AG04450 (cell line): Measurements from ENCODE around the gene CEBPB. TPM values are rescaled to one million over a fixed set of nuclear protein-coding genes. Genes with fewer than 3 reads are reported as not detected.

Source experiments
- CTCF ChIA-PET: fragments of 300-600, 350-600 bp; formaldehyde crosslinking; extraction: SDS; loops from one replicate; lab custom pipeline; 2022; ENCODE audit warnings: antibody characterized with exemption, inconsistent platforms; lab: Charles Lee
- POLR2A ChIA-PET: fragments of 350-600 bp; formaldehyde crosslinking; extraction: SDS; loops from one replicate; lab custom pipeline; 2021; ENCODE audit warnings: antibody characterized with exemption, inconsistent platforms; lab: Yijun Ruan, JAX
- DNase-seq: peaks from one replicate; pipeline ENCODE4 v3.0.0-alpha.2; 2011; ENCODE audit warnings: low read depth, low spot score
- H3K27ac ChIP-seq: one replicate; pipeline ENCODE4 v1.5.1; 2012; ENCODE audit warnings: low read depth, low read length, control low read depth
- H3K27me3 ChIP-seq: one replicate; pipeline ENCODE4 v1.6.0; 2012; ENCODE audit warnings: low read length; ENCODE audit not compliant: control insufficient read depth, insufficient read depth
- H3K4me3 ChIP-seq: 2 replicates; pipeline ENCODE4 v1.5.1; 2011; ENCODE audit warnings: mild to moderate bottlenecking, low read depth, low read length, control low read depth
- H3K9me3 ChIP-seq: 2 replicates; pipeline ENCODE4 v1.5.1; 2012; ENCODE audit warnings: low read length; ENCODE audit not compliant: control insufficient read depth, insufficient read depth
- polyA plus RNA-seq: library from polyadenylated mRNA; depleted of rRNA; stranded (reverse); fragments of >200 nt; gene quantifications from 2 replicates; pipeline ENCODE4 v1.2.3, GENCODE V29; 2011
- TF ChIP-seq, protein P1 (sequence below): IDR thresholded peaks from 2 replicates; pipeline ENCODE4 v1.5.1; 2011; ENCODE audit warnings: low read depth, low read length, control low read depth, inconsistent platforms

CEBPB gene
- polyA plus RNA-seq, 1 experiment: 19.1 TPM

DNA sequence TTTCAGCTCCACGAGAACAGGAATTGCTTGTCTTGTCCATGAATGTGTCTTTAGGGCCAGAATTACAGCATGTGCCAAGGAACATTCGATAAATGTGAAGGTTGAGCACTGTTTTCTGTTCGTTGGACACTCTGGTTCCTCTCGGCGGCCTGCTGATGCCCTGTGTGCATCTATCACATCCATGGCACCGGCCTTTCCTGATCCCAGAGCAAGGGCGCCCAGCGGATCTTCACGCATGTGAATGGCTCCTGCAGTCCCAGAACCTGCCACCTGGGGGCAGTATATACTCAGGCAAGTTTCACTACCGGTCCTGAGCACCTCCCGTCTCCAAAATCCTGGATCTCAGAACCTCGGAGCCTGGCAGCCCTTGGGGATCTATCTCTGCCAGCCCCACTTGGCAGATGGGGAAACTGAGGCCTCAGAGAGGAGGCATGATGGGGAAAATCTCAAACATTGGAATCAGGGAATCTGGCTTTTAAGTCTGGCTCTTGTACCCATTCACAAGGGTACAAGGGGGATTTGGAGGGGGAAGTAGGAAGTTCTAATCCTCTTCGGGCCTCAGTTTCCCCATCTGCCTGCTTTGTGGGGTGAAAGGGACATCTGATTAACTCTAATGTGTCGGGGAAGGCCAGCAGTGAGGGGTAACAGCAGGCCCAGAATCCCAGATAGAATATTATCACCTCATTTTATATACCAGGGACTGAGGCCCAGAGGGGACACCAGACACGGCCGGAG lies 4.3 kb upstream of the CEBPB start:
- Histone ChIP-seq H3K9me3 (no peaks in the 10 kb centered on the region), H3K4me3 (no peak overlapping the region), H3K27ac (no peak overlapping the region), H3K27me3 (no peaks in the 10 kb centered on the region)
- ChIA-PET CTCF (interaction anchor here (0.6 to 2.9 kb wide), 16 partner anchors 17 to 602 kb away, joined by 3 to 28 read pairs (median 4); no protein-coding TSS in a partner anchor), POLR2A (interaction anchor here (1.4 kb wide), 1 partner anchor 276 kb away, joined by 3 read pairs; no protein-coding TSS in a partner anchor)
- DNase-seq: peak; percentile 62
- TF ChIP-seq, protein P1, sequence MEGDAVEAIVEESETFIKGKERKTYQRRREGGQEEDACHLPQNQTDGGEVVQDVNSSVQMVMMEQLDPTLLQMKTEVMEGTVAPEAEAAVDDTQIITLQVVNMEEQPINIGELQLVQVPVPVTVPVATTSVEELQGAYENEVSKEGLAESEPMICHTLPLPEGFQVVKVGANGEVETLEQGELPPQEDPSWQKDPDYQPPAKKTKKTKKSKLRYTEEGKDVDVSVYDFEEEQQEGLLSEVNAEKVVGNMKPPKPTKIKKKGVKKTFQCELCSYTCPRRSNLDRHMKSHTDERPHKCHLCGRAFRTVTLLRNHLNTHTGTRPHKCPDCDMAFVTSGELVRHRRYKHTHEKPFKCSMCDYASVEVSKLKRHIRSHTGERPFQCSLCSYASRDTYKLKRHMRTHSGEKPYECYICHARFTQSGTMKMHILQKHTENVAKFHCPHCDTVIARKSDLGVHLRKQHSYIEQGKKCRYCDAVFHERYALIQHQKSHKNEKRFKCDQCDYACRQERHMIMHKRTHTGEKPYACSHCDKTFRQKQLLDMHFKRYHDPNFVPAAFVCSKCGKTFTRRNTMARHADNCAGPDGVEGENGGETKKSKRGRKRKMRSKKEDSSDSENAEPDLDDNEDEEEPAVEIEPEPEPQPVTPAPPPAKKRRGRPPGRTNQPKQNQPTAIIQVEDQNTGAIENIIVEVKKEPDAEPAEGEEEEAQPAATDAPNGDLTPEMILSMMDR: peak; percentile 95

DNA sequence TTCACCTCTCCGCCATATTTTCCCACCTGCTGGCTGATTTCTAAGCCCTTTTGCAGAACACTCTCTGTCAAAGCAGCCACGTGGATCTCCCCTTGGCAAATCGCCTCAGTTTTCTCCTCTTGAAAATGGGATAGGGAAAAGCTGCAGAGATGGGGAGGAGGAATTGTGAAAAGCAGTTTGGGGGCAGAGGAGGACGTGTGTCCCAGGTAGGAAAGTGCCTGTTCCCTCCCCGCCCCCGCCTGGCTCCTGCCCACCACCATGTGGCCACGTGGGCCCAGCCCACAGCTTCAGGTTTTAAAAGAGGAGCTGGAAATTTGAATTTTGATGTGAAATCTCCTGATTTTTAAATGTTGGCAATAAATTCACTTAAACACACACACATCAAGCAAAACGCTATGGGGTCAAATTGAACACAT lies 3.6 kb upstream of the CEBPB start:
- no peaks in the 10 kb centered on the region for H3K27me3 ChIP-seq
- CTCF ChIA-PET: interaction anchor here (0.6 to 2.9 kb wide), 14 partner anchors 109 to 601 kb away, joined by 3 to 28 read pairs (median 4); no protein-coding TSS in a partner anchor
- DNase-seq: no peak
- no peak overlapping the region for H3K4me3 ChIP-seq
- no peak overlapping the region for H3K27ac ChIP-seq
- TF ChIP-seq, protein P1: no peak
- H3K9me3 ChIP-seq: no peaks in the 10 kb centered on the region
- POLR2A ChIA-PET: interaction anchor here (0.6 to 1.4 kb wide), 4 partner anchors 18 to 339 kb away, joined by 3 to 4 read pairs (median 4); partner anchors contain the start of gene PTPN1

DNA sequence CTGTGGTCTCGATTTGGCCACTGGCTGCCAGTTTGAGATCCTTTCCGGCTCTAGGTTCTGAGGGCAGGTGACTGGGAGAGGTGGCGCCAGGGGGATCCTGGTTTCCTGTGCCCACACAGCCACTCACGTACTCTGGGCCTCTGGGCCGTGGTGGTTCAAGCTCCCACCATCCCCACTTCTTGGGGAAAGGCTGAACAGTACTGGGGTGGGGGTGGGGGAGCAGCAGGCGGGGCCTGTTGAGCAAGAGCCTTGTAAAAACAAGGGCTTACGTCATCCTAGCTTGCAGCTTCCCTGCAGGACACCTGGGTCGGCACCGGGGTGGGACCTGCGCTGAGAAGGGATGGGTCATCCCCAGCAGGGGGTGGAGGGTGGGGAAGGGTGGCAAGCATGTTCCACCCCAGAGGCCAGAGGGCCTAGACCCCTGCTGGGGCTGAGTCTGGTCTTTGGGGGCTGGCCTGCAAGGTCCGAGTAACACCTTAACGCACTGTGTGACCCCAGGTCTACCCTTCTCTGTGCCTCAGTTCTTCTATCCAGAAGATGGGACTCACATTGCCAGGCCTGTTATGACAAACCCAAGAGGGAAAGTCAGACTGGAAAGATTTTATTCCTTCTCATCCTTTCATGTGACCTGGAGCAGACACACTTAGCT lies 3.1 kb upstream of the CEBPB start:
- ChIA-PET CTCF (interaction anchor here (0.6 to 2.9 kb wide), 14 partner anchors 109 to 601 kb away, joined by 3 to 28 read pairs (median 4); no protein-coding TSS in a partner anchor), POLR2A (interaction anchor here (0.6 to 1.4 kb wide), 4 partner anchors 18 to 339 kb away, joined by 3 to 4 read pairs (median 4); partner anchors contain the start of gene PTPN1)
- Histone ChIP-seq H3K9me3 (no peaks in the 10 kb centered on the region; the same call in 1 of the 2 replicates), H3K4me3 (no peak overlapping the region), H3K27me3 (no peaks in the 10 kb centered on the region), H3K27ac (no peak overlapping the region)
- DNase-seq: no peak
- TF ChIP-seq, protein P1: no peak

DNA sequence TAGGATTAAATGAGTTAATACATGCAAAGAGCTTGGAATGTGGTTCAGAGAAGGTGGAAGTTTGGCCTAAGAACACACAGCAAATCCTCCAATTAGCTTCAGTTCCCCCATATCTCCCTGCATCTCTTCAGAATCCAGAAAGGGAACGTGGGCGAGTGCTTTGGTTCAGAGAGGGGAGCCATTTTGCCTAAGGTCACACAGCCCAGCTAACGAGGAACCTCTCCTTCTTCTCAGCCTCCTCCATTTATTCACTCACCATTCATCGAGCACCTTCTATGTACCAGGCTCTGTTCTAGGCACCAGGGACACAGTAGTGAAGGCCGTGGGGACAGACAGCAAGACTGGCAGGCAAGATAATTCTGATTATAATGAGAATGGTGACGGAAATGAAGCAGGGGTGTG lies 2.3 kb upstream of the CEBPB start:
- TF ChIP-seq, protein P1: no peak
- no peak overlapping the region for H3K27ac ChIP-seq
- no peak for DNase-seq
- POLR2A ChIA-PET: no interaction called here
- peaks cover 4% of the 10 kb centered on the region; the same call in 1 of the 2 replicates for H3K9me3 ChIP-seq
- H3K27me3 ChIP-seq: no peaks in the 10 kb centered on the region
- CTCF ChIA-PET: interaction anchor here (0.7 to 2.9 kb wide), 8 partner anchors 9 to 600 kb away, joined by 3 to 28 read pairs (median 4); no protein-coding TSS in a partner anchor
- no peak overlapping the region for H3K4me3 ChIP-seq
